Suprapubic skin (tissue), 4 donors: ENCODE results near the gene TMEM35A. TPM values are rescaled to one million over a fixed set of nuclear protein-coding genes. Genes with fewer than 3 reads are reported as not detected.

Experiments used
- DNase-seq, 2 donors: peaks; one replicate each; pipeline ENCODE4 v3.0.0-alpha.2; 2019; ENCODE audit warnings: low spot score in 2 of 2
- H3K27ac ChIP-seq: fragments of 200-600 bp; sonication (generic); one replicate; pipeline ENCODE4 v1.5.1; 2019
- H3K27me3 ChIP-seq: fragments of 200-600 bp; sonication (generic); one replicate; pipeline ENCODE4 v1.5.1; 2019
- H3K36me3 ChIP-seq: fragments of 200-600 bp; sonication (generic); one replicate; pipeline ENCODE4 v1.5.1; 2019
- H3K4me1 ChIP-seq: fragments of 200-600 bp; sonication (generic); one replicate; pipeline ENCODE4 v1.5.1; 2019
- H3K4me3 ChIP-seq: fragments of 200-600 bp; sonication (generic); one replicate; pipeline ENCODE4 v1.5.1; 2019; ENCODE audit warnings: mild to moderate bottlenecking
- H3K9me3 ChIP-seq: fragments of 200-600 bp; sonication (generic); one replicate; pipeline ENCODE4 v1.5.1; 2019
- EP300 ChIP-seq: sonication (generic); formaldehyde crosslinking; IDR thresholded peaks from one replicate; pipeline ENCODE4 v1.6.1; 2017; ENCODE audit warnings: antibody characterized with exemption
- POLR2A ChIP-seq, 2 donors: fragments of 450-650 bp; IDR thresholded peaks; one replicate each; pipeline ENCODE4 v1.6.1; 2017; ENCODE audit warnings: antibody characterized with exemption in 2 of 2, mild to moderate bottlenecking in 2 of 2, moderate library complexity in 2 of 2
- POLR2AphosphoS5 ChIP-seq, 3 donors: sonication (generic); formaldehyde crosslinking; IDR thresholded peaks; one replicate each; pipeline ENCODE4 v1.6.1; 2017; ENCODE audit warnings: antibody characterized with exemption in 3 of 3
- WGBS: methylation state at CpG from one replicate; pipeline ENCODE4 v1.1.5; 2018; 5-methylcytosine and 5-hydroxymethylcytosine counted together
- total RNA-seq, 4 donors: library from RNA; depleted of rRNA; stranded (reverse); fragments of >200 nt; gene quantifications; one replicate each; pipeline ENCODE4 v1.1.0, GENCODE V29; 2016
- TF ChIP-seq, protein P1 (sequence below), 2 donors: fragments of 200-600 bp in 1 of 2; fragments of 450-650 bp in 1 of 2; sonication (generic) in 1 of 2; IDR thresholded peaks; one replicate each; pipeline ENCODE4 v1.5.1; 2016 to 2019; ENCODE audit warnings: antibody characterized with exemption in 2 of 2, mild to moderate bottlenecking in 1 of 2, moderate library complexity in 1 of 2

The TMEM35A gene
- under 1 TPM in 1 of 4 donors, not detected in 3; 0.21 TPM for total RNA-seq

- no peak for DNase-seq
- peak within 1 kb of the TSS; percentile 33 for H3K4me3 ChIP-seq
Observed at GRCh38 chrX:101078716-101079598, at the start of gene TMEM35A. TMEM35A (plus strand) TSS chrX:101078879; CDS start chrX:101079003, 124 bp downstream.

DNA sequence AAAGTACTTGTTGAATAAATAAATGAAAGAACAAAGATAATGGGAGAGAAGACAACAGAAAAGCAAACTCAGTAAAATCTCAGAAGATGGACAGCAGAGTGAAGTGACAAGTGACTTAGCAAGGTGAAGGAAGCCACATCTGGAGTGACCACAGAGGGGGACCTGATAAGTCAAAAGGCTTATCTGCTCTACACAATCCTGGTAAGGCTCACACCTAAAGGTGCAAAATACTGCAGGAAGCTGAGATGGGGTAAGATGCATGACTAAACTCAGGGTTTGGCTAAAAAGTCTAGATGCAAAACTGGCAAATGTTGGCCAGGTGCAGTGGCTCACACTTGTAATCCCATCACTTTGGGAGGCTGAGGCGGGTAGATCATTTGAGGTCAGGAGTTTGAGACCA, 49.0 kb upstream of the TMEM35A start:
- Histone ChIP-seq H3K4me3 (no peak overlapping the region), H3K9me3 (no peaks in the 10 kb centered on the region), H3K36me3 (peaks cover 12% of the 10 kb centered on the region), H3K27me3 (no peaks in the 10 kb centered on the region), H3K4me1 (no peaks in the 10 kb centered on the region), H3K27ac (no peak overlapping the region)
- no peak for TF ChIP-seq EP300
- 77% methylated on average over 1 of the region's 1 CpG for WGBS
- no peak for DNase-seq

More at GRCh38 chrX:101078716-101079598, at the start of gene TMEM35A:
- H3K27ac ChIP-seq = no peak within 1 kb of the TSS
- no peaks in the 10 kb centered on the region for H3K36me3 ChIP-seq
- TF ChIP-seq POLR2A (IDR thresholded peaks at IDR 0.05) (no peak), POLR2AphosphoS5 (IDR thresholded peaks at IDR 0.05) (no peak), EP300 (no peak)
- TF ChIP-seq, protein P1, sequence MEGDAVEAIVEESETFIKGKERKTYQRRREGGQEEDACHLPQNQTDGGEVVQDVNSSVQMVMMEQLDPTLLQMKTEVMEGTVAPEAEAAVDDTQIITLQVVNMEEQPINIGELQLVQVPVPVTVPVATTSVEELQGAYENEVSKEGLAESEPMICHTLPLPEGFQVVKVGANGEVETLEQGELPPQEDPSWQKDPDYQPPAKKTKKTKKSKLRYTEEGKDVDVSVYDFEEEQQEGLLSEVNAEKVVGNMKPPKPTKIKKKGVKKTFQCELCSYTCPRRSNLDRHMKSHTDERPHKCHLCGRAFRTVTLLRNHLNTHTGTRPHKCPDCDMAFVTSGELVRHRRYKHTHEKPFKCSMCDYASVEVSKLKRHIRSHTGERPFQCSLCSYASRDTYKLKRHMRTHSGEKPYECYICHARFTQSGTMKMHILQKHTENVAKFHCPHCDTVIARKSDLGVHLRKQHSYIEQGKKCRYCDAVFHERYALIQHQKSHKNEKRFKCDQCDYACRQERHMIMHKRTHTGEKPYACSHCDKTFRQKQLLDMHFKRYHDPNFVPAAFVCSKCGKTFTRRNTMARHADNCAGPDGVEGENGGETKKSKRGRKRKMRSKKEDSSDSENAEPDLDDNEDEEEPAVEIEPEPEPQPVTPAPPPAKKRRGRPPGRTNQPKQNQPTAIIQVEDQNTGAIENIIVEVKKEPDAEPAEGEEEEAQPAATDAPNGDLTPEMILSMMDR (IDR thresholded peaks at IDR 0.05) = no peak
- H3K27me3 ChIP-seq = no peaks in the 10 kb centered on the region
- H3K9me3 ChIP-seq = no peaks in the 10 kb centered on the region
- no peaks in the 10 kb centered on the region for H3K4me1 ChIP-seq
- WGBS = 22% methylated on average over 23 of the region's 23 CpGs

GRCh38 chrX:101037231-101037630, 41.4 kb upstream of the TMEM35A start:
- TF ChIP-seq, protein P1 (IDR thresholded peaks at IDR 0.05) = no peak
- no peak for TF ChIP-seq POLR2A (IDR thresholded peaks at IDR 0.05)
- TF ChIP-seq EP300 = no peak
- TF ChIP-seq POLR2AphosphoS5 (IDR thresholded peaks at IDR 0.05) = no peak
- peaks cover 22% of the 10 kb centered on the region for H3K36me3 ChIP-seq
- H3K27ac ChIP-seq = no peak overlapping the region

DNA sequence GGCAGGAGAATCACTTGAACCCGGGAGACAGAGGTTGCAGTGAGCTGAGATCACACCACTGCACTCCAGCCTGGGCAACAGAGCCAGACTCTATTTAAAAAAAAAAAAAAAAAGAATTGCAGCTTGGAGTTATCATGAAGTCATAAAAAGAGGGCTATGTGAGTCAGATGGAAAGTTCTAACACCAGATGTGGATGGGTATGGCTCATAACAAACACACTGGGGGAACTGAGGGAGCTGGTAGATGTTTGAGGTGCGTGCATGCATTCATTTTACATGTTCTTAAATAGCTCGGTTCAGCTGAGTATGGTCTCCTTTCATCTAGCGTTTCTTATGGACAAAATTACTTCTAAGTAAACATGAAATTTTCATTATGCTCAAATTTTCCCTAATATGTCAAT, 38.5 kb upstream of the TMEM35A start:
- no peak overlapping the region for H3K4me3 ChIP-seq
- no peaks in the 10 kb centered on the region for H3K9me3 ChIP-seq
- no peak for TF ChIP-seq POLR2AphosphoS5 (IDR thresholded peaks at IDR 0.05)
- TF ChIP-seq, protein P1 (IDR thresholded peaks at IDR 0.05) = no peak
- TF ChIP-seq EP300 = no peak
- no peak for TF ChIP-seq POLR2A (IDR thresholded peaks at IDR 0.05)
- no peak overlapping the region for H3K27ac ChIP-seq
- 72% methylated on average over 4 of the region's 4 CpGs for WGBS
- H3K27me3 ChIP-seq = no peaks in the 10 kb centered on the region
- peaks cover 15% of the 10 kb centered on the region for H3K36me3 ChIP-seq
- H3K4me1 ChIP-seq = no peaks in the 10 kb centered on the region
- DNase-seq = no peak

More at GRCh38 chrX:101037231-101037630, 41.4 kb upstream of the TMEM35A start:
- Histone ChIP-seq H3K4me1 (no peaks in the 10 kb centered on the region), H3K27me3 (no peaks in the 10 kb centered on the region), H3K4me3 (no peak overlapping the region), H3K9me3 (no peaks in the 10 kb centered on the region)
- no peak for DNase-seq

- peaks cover 5% of the 10 kb centered on the region for H3K4me1 ChIP-seq
Observed at GRCh38 chrX:101051153-101051548, 27.5 kb upstream of the TMEM35A start.

More at GRCh38 chrX:101051153-101051548, 27.5 kb upstream of the TMEM35A start:
- TF ChIP-seq, protein P1 (IDR thresholded peaks at IDR 0.05) = no peak
- TF ChIP-seq POLR2AphosphoS5 (IDR thresholded peaks at IDR 0.05) (no peak), POLR2A (IDR thresholded peaks at IDR 0.05) (no peak), EP300 (no peak)
- Histone ChIP-seq H3K27ac (peak overlapping the region; percentile 94), H3K27me3 (no peaks in the 10 kb centered on the region), H3K4me3 (peak overlapping the region; percentile 62), H3K9me3 (no peaks in the 10 kb centered on the region), H3K36me3 (no peaks in the 10 kb centered on the region)
- peak in 1 of 2 donors; percentile 56 for DNase-seq
- WGBS = 47% methylated on average over 5 of the region's 5 CpGs
